ENCODE results near the gene PET100.

The PET100 gene

GRCh38 chr19:7680606-7681339, 51.2 kb downstream of the PET100 start, which contains the start of gene TRAPPC5:
Gene TRAPPC5 (plus strand): TSS chr19:7680833. CDS start chr19:7682254, 1,421 bp downstream.
- peak; percentile 80 for DNase-seq

Measured in fibroblast of upper back skin (primary cell).